ENCODE measurements around the gene SGIP1.
A peak's percentile ranks its signal among the peaks of the same experiment; 100 is the strongest.
"Not testable (repeated sequence)": the region's sequence is repeated elsewhere in the genome, so short reads cannot be mapped to it uniquely, and the experiment has no call there.

The SGIP1 gene

GRCh38 chr1:66723985-66724384 lies 190.0 kb downstream of the SGIP1 start:
- Histone ChIP-seq H3K79me1 (ENCODE audit: low read depth, low read length) (no peaks in the 10 kb centered on the region), H3K4me3 (ENCODE audit: low read length in 2 of 2) (no peak overlapping the region), H2BK12ac (ENCODE audit: low read length) (no peak overlapping the region), H2BK15ac (ENCODE audit: low read length) (no peak overlapping the region), H2BK5ac (ENCODE audit: low read length) (no peak overlapping the region), H3K9me3 (replicated peaks in 1 of 2; ENCODE audit: control insufficient read depth in 2 of 2, insufficient read depth in 1 of 2, low read depth in 1 of 2, low read length in 2 of 2) (no peaks in the 10 kb centered on the region), H4K8ac (ENCODE audit: low read depth, low read length) (no peak overlapping the region), H3K4ac (ENCODE audit: low read length) (no peak overlapping the region), H2BK120ac (ENCODE audit: low read depth, low read length) (no peak overlapping the region), H3K14ac (ENCODE audit: low read length) (no peak overlapping the region), H3K4me2 (ENCODE audit: insufficient read depth, low read length, poor library complexity, severe bottlenecking) (no peak overlapping the region), H3K18ac (ENCODE audit: low read length) (no peak overlapping the region), H2AFZ (ENCODE audit: low read length) (no peak overlapping the region), H3K27me3 (ENCODE audit: control insufficient read depth in 3 of 3, insufficient read depth in 3 of 3, low read depth in 1 of 3, low read length in 3 of 3) (peaks cover 0 to 6% (median 0%) of the 10 kb centered on the region in 3 experiments), H3K23ac (ENCODE audit: low read depth, low read length, poor library complexity) (no peak overlapping the region), H3K9ac (ENCODE audit: low read depth, low read length, poor library complexity) (no peak overlapping the region), H4K91ac (ENCODE audit: low read depth, low read length, poor library complexity) (no peak overlapping the region), H3K27ac (replicated peaks; ENCODE audit: low read length) (no peak overlapping the region), H3K4me1 (ENCODE audit: control insufficient read depth in 2 of 2, insufficient read depth in 1 of 2, low read depth in 1 of 2, low read length in 2 of 2) (no peaks in the 10 kb centered on the region), H2AK5ac (ENCODE audit: low read depth, low read length) (no peak overlapping the region), H3K36me3 (replicated peaks in 1 of 2; ENCODE audit: control insufficient read depth in 2 of 2, insufficient read depth in 2 of 2, low read length in 2 of 2) (peaks cover 0 to 1% of the 10 kb centered on the region in 2 donors)
- no peak for DNase-seq (ENCODE audit: low spot score)

DNA sequence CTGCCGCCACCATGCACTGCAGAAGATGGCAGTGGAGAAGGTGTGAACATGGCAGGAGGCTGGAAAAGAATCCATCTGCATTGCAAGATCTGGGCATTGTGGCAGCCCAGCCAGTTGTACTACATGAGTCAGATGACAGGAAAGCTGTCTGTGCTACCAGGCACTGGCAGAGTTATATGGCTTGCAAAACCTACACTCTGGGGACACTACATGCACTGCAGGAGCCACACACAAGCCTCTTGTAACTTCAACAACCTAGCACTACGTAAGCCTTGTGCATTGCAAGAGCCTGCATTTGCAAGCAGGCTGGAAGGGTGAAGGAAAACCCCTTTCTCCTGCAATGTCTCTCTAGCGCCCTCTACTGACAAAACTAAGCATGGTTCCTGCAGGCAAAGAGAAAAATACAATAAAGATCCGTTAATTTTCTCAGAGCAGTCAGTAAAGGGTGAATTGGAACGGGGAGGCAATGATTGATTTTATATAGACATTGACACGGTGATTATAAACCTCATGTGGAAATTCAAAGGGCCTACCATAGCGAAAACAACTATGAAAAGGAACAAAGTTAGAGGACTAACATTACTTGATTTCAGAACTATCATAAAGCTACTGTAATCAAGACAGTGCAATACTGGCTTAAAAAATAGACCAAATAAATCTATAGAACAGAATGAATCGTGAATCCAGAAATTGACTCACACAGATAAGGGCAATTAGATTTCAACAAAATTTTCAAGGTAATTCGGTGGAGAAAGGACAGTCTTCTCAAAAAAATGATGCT lies 192.1 kb downstream of the SGIP1 start:
- peak overlapping the region; percentile 25 for H3K14ac ChIP-seq (ENCODE audit: low read length)
- no CpG with 5 or more reads among the region's 9 CpGs for WGBS, 2 donors (ENCODE audit: extremely low coverage in 2 of 2, insufficient read length in 2 of 2, insufficient replicate concordance in 1 of 2)
- no peak overlapping the region for H2BK12ac ChIP-seq (ENCODE audit: low read length)
- H4K91ac ChIP-seq (ENCODE audit: low read depth, low read length, poor library complexity), result no peak overlapping the region
- H3K18ac ChIP-seq (ENCODE audit: low read length), result no peak overlapping the region
- H3K9me3 ChIP-seq (replicated peaks in 1 of 2; ENCODE audit: control insufficient read depth in 2 of 2, insufficient read depth in 1 of 2, low read depth in 1 of 2, low read length in 2 of 2), result no peaks in the 10 kb centered on the region
- no peak overlapping the region for H3K4me2 ChIP-seq (ENCODE audit: insufficient read depth, low read length, poor library complexity, severe bottlenecking)
- H3K27me3 ChIP-seq (ENCODE audit: control insufficient read depth in 3 of 3, insufficient read depth in 3 of 3, low read depth in 1 of 3, low read length in 3 of 3), result peaks cover 0 to 6% (median 0%) of the 10 kb centered on the region in 3 experiments
- H2BK15ac ChIP-seq (ENCODE audit: low read length), result no peak overlapping the region
- H2AK5ac ChIP-seq (ENCODE audit: low read depth, low read length), result no peak overlapping the region
- H2BK120ac ChIP-seq (ENCODE audit: low read depth, low read length), result no peak overlapping the region
- H2BK5ac ChIP-seq (ENCODE audit: low read length), result no peak overlapping the region
- no peak overlapping the region for H3K4me3 ChIP-seq (ENCODE audit: low read length in 2 of 2)
- H3K4ac ChIP-seq (ENCODE audit: low read length), result no peak overlapping the region
- peak overlapping the region; percentile 38 for H2AFZ ChIP-seq (ENCODE audit: low read length)
- peak overlapping the region; percentile 8 for H3K23ac ChIP-seq (ENCODE audit: low read depth, low read length, poor library complexity)
- no peak overlapping the region for H3K9ac ChIP-seq (ENCODE audit: low read depth, low read length, poor library complexity)
- H4K8ac ChIP-seq (ENCODE audit: low read depth, low read length), result no peak overlapping the region
- peaks cover 0 to 1% of the 10 kb centered on the region in 2 donors for H3K36me3 ChIP-seq (replicated peaks in 1 of 2; ENCODE audit: control insufficient read depth in 2 of 2, insufficient read depth in 2 of 2, low read length in 2 of 2)
- H3K27ac ChIP-seq (replicated peaks; ENCODE audit: low read length), result no peak overlapping the region
- peak; percentile 66 for DNase-seq (ENCODE audit: low spot score)
- peaks cover 0 to 2% of the 10 kb centered on the region in 2 donors for H3K4me1 ChIP-seq (ENCODE audit: control insufficient read depth in 2 of 2, insufficient read depth in 1 of 2, low read depth in 1 of 2, low read length in 2 of 2)
- no peaks in the 10 kb centered on the region for H3K79me1 ChIP-seq (ENCODE audit: low read depth, low read length)

- Histone ChIP-seq H3K27ac (replicated peaks; ENCODE audit: low read length) (no peak overlapping the region), H3K4ac (ENCODE audit: low read length) (no peak overlapping the region), H2AFZ (ENCODE audit: low read length) (no peak overlapping the region), H3K14ac (ENCODE audit: low read length) (no peak overlapping the region), H2AK5ac (ENCODE audit: low read depth, low read length) (no peak overlapping the region), H4K8ac (ENCODE audit: low read depth, low read length) (no peak overlapping the region), H4K91ac (ENCODE audit: low read depth, low read length, poor library complexity) (no peak overlapping the region), H2BK120ac (ENCODE audit: low read depth, low read length) (no peak overlapping the region), H3K23ac (ENCODE audit: low read depth, low read length, poor library complexity) (no peak overlapping the region), H3K9me3 (replicated peaks in 1 of 2; ENCODE audit: control insufficient read depth in 2 of 2, insufficient read depth in 1 of 2, low read depth in 1 of 2, low read length in 2 of 2) (no peaks in the 10 kb centered on the region), H3K9ac (ENCODE audit: low read depth, low read length, poor library complexity) (no peak overlapping the region), H3K79me1 (ENCODE audit: low read depth, low read length) (no peaks in the 10 kb centered on the region), H3K36me3 (replicated peaks in 1 of 2; ENCODE audit: control insufficient read depth in 2 of 2, insufficient read depth in 2 of 2, low read length in 2 of 2) (no peaks in the 10 kb centered on the region), H3K4me3 (ENCODE audit: low read length in 2 of 2) (no peak overlapping the region), H3K18ac (ENCODE audit: low read length) (no peak overlapping the region), H2BK15ac (ENCODE audit: low read length) (no peak overlapping the region), H2BK5ac (ENCODE audit: low read length) (no peak overlapping the region), H2BK12ac (ENCODE audit: low read length) (no peak overlapping the region), H3K4me2 (ENCODE audit: insufficient read depth, low read length, poor library complexity, severe bottlenecking) (no peak overlapping the region), H3K27me3 (ENCODE audit: control insufficient read depth in 3 of 3, insufficient read depth in 3 of 3, low read depth in 1 of 3, low read length in 3 of 3) (peaks cover 0 to 6% (median 0%) of the 10 kb centered on the region in 3 experiments), H3K4me1 (ENCODE audit: control insufficient read depth in 2 of 2, insufficient read depth in 1 of 2, low read depth in 1 of 2, low read length in 2 of 2) (peaks cover 0 to 2% of the 10 kb centered on the region in 2 donors)
- no CpG with 5 or more reads among the region's 2 CpGs for WGBS, 2 donors (ENCODE audit: extremely low coverage in 2 of 2, insufficient read length in 2 of 2, insufficient replicate concordance in 1 of 2)
- DNase-seq (ENCODE audit: low spot score), result no peak
These were observed 194.1 kb downstream of the SGIP1 start for GRCh38 chr1:66728021-66728420.

- H2BK15ac ChIP-seq (ENCODE audit: low read length); H3K4ac ChIP-seq (ENCODE audit: low read length); H3K14ac ChIP-seq (ENCODE audit: low read length); H3K36me3 ChIP-seq (replicated peaks in 1 of 2; ENCODE audit: control insufficient read depth in 2 of 2, insufficient read depth in 2 of 2, low read length in 2 of 2); H3K4me2 ChIP-seq (ENCODE audit: insufficient read depth, low read length, poor library complexity, severe bottlenecking); H2BK120ac ChIP-seq (ENCODE audit: low read depth, low read length); DNase-seq (ENCODE audit: low spot score); H2BK12ac ChIP-seq (ENCODE audit: low read length); H2AFZ ChIP-seq (ENCODE audit: low read length); H2BK5ac ChIP-seq (ENCODE audit: low read length); H3K9me3 ChIP-seq (replicated peaks in 1 of 2; ENCODE audit: control insufficient read depth in 2 of 2, insufficient read depth in 1 of 2, low read depth in 1 of 2, low read length in 2 of 2); H4K8ac ChIP-seq (ENCODE audit: low read depth, low read length); H4K91ac ChIP-seq (ENCODE audit: low read depth, low read length, poor library complexity); H3K23ac ChIP-seq (ENCODE audit: low read depth, low read length, poor library complexity); H3K79me1 ChIP-seq (ENCODE audit: low read depth, low read length); H3K18ac ChIP-seq (ENCODE audit: low read length); H2AK5ac ChIP-seq (ENCODE audit: low read depth, low read length); H3K4me1 ChIP-seq (ENCODE audit: control insufficient read depth in 2 of 2, insufficient read depth in 1 of 2, low read depth in 1 of 2, low read length in 2 of 2); H3K27me3 ChIP-seq (ENCODE audit: control insufficient read depth in 3 of 3, insufficient read depth in 3 of 3, low read depth in 1 of 3, low read length in 3 of 3); H3K4me3 ChIP-seq (ENCODE audit: low read length in 2 of 2); H3K9ac ChIP-seq (ENCODE audit: low read depth, low read length, poor library complexity); H3K27ac ChIP-seq (replicated peaks; ENCODE audit: low read length): not testable (repeated sequence)
These were observed 194.8 kb downstream of the SGIP1 start for GRCh38 chr1:66728716-66729115.
